Progenitor cell of endocrine pancreas (in vitro differentiated cells): ENCODE measurements around the gene SMC1A. TPM values are rescaled to one million over a fixed set of nuclear protein-coding genes. Genes with fewer than 3 reads are reported as not detected.

Experiments used
- DNase-seq: peaks from one replicate; pipeline ENCODE4 v3.0.0; 2021; ENCODE audit warnings: low spot score; ENCODE audit not compliant: unreplicated experiment
- H3K27ac Mint-ChIP-seq: 2 replicates; pipeline ENCODE4 v1.8.0; 2021; ENCODE audit warnings: mild to moderate bottlenecking, moderate library complexity, mixed read lengths
- H3K27me3 Mint-ChIP-seq: 2 replicates; pipeline ENCODE4 v1.8.0; 2021; ENCODE audit warnings: mixed read lengths
- H3K36me3 Mint-ChIP-seq: 2 replicates; pipeline ENCODE4 v1.8.0; 2022; ENCODE audit warnings: mixed read lengths; ENCODE audit not compliant: insufficient read depth
- H3K4me1 Mint-ChIP-seq: 2 replicates; pipeline ENCODE4 v1.8.0; 2021; ENCODE audit warnings: low read depth, mixed read lengths
- H3K4me3 Mint-ChIP-seq: 2 replicates; pipeline ENCODE4 v1.8.0; 2021; ENCODE audit warnings: low read depth, mild to moderate bottlenecking, moderate library complexity, mixed read lengths
- H3K9me3 Mint-ChIP-seq: 2 replicates; pipeline ENCODE4 v1.8.0; 2021; ENCODE audit warnings: low read depth, mixed read lengths
- CTCF ChIP-seq: fragments of 200-600 bp; sonication (generic); IDR thresholded peaks from one replicate; pipeline ENCODE4 v1.5.0; 2021; ENCODE audit warnings: antibody characterized with exemption, mild to moderate bottlenecking; ENCODE audit not compliant: unreplicated experiment
- total RNA-seq: library from RNA; stranded (reverse); gene quantifications from 2 replicates; pipeline ENCODE4 v1.2.1, GENCODE V29; 2021

SMC1A gene
- total RNA-seq, 1 donor from 2014 or later = 75.5 TPM

GRCh38 chrX:53435997-53436396, 13.5 kb upstream of the SMC1A start:
- Mint-ChIP-seq H3K4me1 (peaks cover 6% of the 10 kb centered on the region), H3K27me3 (peaks cover 12% of the 10 kb centered on the region), H3K36me3 (peaks cover 2% of the 10 kb centered on the region), H3K27ac (no peak overlapping the region), H3K4me3 (no peak overlapping the region), H3K9me3 (peaks cover 8% of the 10 kb centered on the region)
- DNase-seq = peak; percentile 50
- peak; percentile 67 for TF ChIP-seq CTCF

- peaks cover 12% of the 10 kb centered on the region for H3K9me3 Mint-ChIP-seq
- peaks cover 3% of the 10 kb centered on the region for H3K4me1 Mint-ChIP-seq
- peaks cover 7% of the 10 kb centered on the region for H3K27me3 Mint-ChIP-seq
- H3K4me3 Mint-ChIP-seq = peak within 1 kb of the TSS; percentile 95
- peak; percentile 73 for DNase-seq
- H3K36me3 Mint-ChIP-seq = peaks cover 4% of the 10 kb centered on the region
- H3K27ac Mint-ChIP-seq = peak within 1 kb of the TSS; percentile 87
- TF ChIP-seq CTCF = no peak
These were observed 11.5 kb upstream of the SMC1A start, which contains the start of gene HSD17B10 for GRCh38 chrX:53433651-53434639. TSS of gene HSD17B10 (minus strand) at chrX:53434370. CDS start at chrX:53434345, 25 bp downstream.

GRCh38 chrX:53430231-53430630, 7.8 kb upstream of the SMC1A start:
- no peak overlapping the region for H3K4me3 Mint-ChIP-seq
- H3K27ac Mint-ChIP-seq = no peak overlapping the region
- peaks cover 3% of the 10 kb centered on the region for H3K4me1 Mint-ChIP-seq
- H3K9me3 Mint-ChIP-seq = peaks cover 10% of the 10 kb centered on the region
- DNase-seq = no peak
- peaks cover 6% of the 10 kb centered on the region for H3K36me3 Mint-ChIP-seq
- TF ChIP-seq CTCF = no peak
- H3K27me3 Mint-ChIP-seq = no peaks in the 10 kb centered on the region

GRCh38 chrX:53429755-53430154, 7.3 kb upstream of the SMC1A start:
- no peak for TF ChIP-seq CTCF

GRCh38 chrX:53422861-53423306, 430 bp upstream of the SMC1A start, which contains the start of gene RIBC1:
TSS of gene RIBC1 (plus strand) at chrX:53422873. CDS start at chrX:53426277, 3,404 bp downstream.
- no peak for TF ChIP-seq CTCF
- Mint-ChIP-seq H3K4me3 (peak within 1 kb of the TSS; percentile 94), H3K27me3 (no peaks in the 10 kb centered on the region), H3K27ac (peak within 1 kb of the TSS; percentile 97), H3K9me3 (peaks cover 12% of the 10 kb centered on the region), H3K4me1 (peaks cover 15% of the 10 kb centered on the region), H3K36me3 (peaks cover 4% of the 10 kb centered on the region)
- no peak for DNase-seq

More at GRCh38 chrX:53429755-53430154, 7.3 kb upstream of the SMC1A start:
- Mint-ChIP-seq H3K4me1 (peaks cover 3% of the 10 kb centered on the region), H3K4me3 (no peak overlapping the region), H3K27ac (no peak overlapping the region), H3K27me3 (no peaks in the 10 kb centered on the region), H3K36me3 (peaks cover 6% of the 10 kb centered on the region), H3K9me3 (peaks cover 13% of the 10 kb centered on the region)
- no peak for DNase-seq
